HepG2 (cell line): Measurements from ENCODE around the gene ADRM1. TPM values are rescaled to one million over a fixed set of nuclear protein-coding genes. Genes with fewer than 3 reads are reported as not detected.

ENCODE experiments used
- ASH2L ChIP-seq: fragments of 300-600, 200-600 bp; sonication (generic); IDR thresholded peaks from 2 replicates; pipeline ENCODE4 v1.7.0; 2017; ENCODE audit warnings: low read depth, mild to moderate bottlenecking, moderate library complexity, mixed read lengths, low read length; ENCODE audit not compliant: insufficient read length
- FOXP1 ChIP-seq, 2 experiments: fragments of 450-650 bp in 1 of 2; IDR thresholded peaks; 2 replicates each; pipeline ENCODE4 v1.6.1; 2017 to 2018; ENCODE audit warnings: antibody characterized with exemption in 1 of 2
- GMEB2 ChIP-seq: IDR thresholded peaks from 2 replicates; pipeline ENCODE4 v1.6.1; 2016; ENCODE audit warnings: missing biosample characterization, missing genetic modification reagents, low read depth
- HCFC1 ChIP-seq: fragments of 150-350 bp; IDR thresholded peaks from 2 replicates; pipeline ENCODE4 v1.6.1; 2014; ENCODE audit warnings: low read depth, low read length
- ISL2 ChIP-seq: sonication (generic); formaldehyde crosslinking; IDR thresholded peaks from 2 replicates; pipeline ENCODE4 v1.5.0; 2020; ENCODE audit warnings: missing genetic modification reagents
- KLF12 ChIP-seq: sonication (generic); formaldehyde crosslinking; IDR thresholded peaks from 2 replicates; pipeline ENCODE4 v1.4.0; 2020; ENCODE audit warnings: missing genetic modification reagents, borderline replicate concordance
- NFRKB ChIP-seq: fragments of 450-650 bp; IDR thresholded peaks from 2 replicates; pipeline ENCODE4 v1.6.1; 2017
- SNAI1 ChIP-seq: sonication (generic); formaldehyde crosslinking; IDR thresholded peaks from 2 replicates; pipeline ENCODE4 v1.5.0; 2020; ENCODE audit warnings: mild to moderate bottlenecking, missing genetic modification reagents, borderline replicate concordance
- SOX6 ChIP-seq, 2 experiments: fragments of 450-650 bp in 1 of 2; sonication (generic) in 1 of 2; formaldehyde crosslinking in 1 of 2; IDR thresholded peaks; 2 replicates each; pipeline versions ENCODE4 v1.4.0 to v1.6.1; 2017 to 2020; ENCODE audit warnings: antibody characterized with exemption in 1 of 2, mild to moderate bottlenecking in 1 of 2, missing genetic modification reagents in 1 of 2
- ZNF138 ChIP-seq: sonication (generic); formaldehyde crosslinking; IDR thresholded peaks from 2 replicates; pipeline ENCODE4 v1.5.0; 2020; ENCODE audit warnings: mild to moderate bottlenecking, low read depth, missing genetic modification reagents
- ZNF557 ChIP-seq: sonication (generic); formaldehyde crosslinking; IDR thresholded peaks from 2 replicates; pipeline ENCODE4 v1.4.0; 2020; ENCODE audit warnings: missing genetic modification reagents
- ZNF703 ChIP-seq: sonication (generic); formaldehyde crosslinking; IDR thresholded peaks from 2 replicates; pipeline ENCODE4 v1.5.1; 2020; ENCODE audit warnings: missing genetic modification reagents, mild to moderate bottlenecking, moderate library complexity, borderline replicate concordance
- ZNF724P ChIP-seq: sonication (generic); formaldehyde crosslinking; IDR thresholded peaks from 2 replicates; pipeline ENCODE4 v1.8.0; 2022; ENCODE audit warnings: missing genetic modification reagents, borderline replicate concordance
- polyA plus RNA-seq, 8 experiments: library from polyadenylated mRNA; depleted of rRNA in 3 of 8; stranded (reverse) in 7 of 8; unstranded in 1 of 8; fragments of >200 nt; fragmentation: Illumina TruSeq in 4 of 8; extraction: Trizol in 4 of 8; gene quantifications; 2 replicates each; pipeline versions ENCODE4 v1.2.1 to v1.2.3, GENCODE V29; 2011 to 2016; ENCODE audit warnings: low read depth in 4 of 8, missing spikeins in 1 of 8, mixed read lengths in 1 of 8; ENCODE audit not compliant: insufficient read depth in 1 of 8
- total RNA-seq, 5 experiments: library from RNA; depleted of rRNA; stranded (reverse); fragments of >200 nt; fragmentation: Illumina TruSeq; extraction: Trizol; gene quantifications; 2 replicates each; pipeline ENCODE4 v1.2.3, GENCODE V29; 2016; ENCODE audit warnings: low read depth in 1 of 5
- TF ChIP-seq, protein P1 (sequence below): sonication (generic); formaldehyde crosslinking; IDR thresholded peaks from 2 replicates; pipeline ENCODE4 v1.5.0; 2020; ENCODE audit warnings: mild to moderate bottlenecking, missing genetic modification reagents
- TF ChIP-seq, protein P2 (sequence below): sonication (generic); formaldehyde crosslinking; IDR thresholded peaks from 2 replicates; pipeline ENCODE4 v1.4.0; 2020; ENCODE audit warnings: missing genetic modification reagents, mild to moderate bottlenecking, borderline replicate concordance
- TF ChIP-seq, protein P3 (sequence below): fragments of 450-650 bp; IDR thresholded peaks from 2 replicates; pipeline ENCODE4 v1.6.1; 2016
- TF ChIP-seq, protein P4 (sequence below): sonication (generic); IDR thresholded peaks from 2 replicates; pipeline ENCODE4 v1.6.1; 2016; ENCODE audit warnings: low read depth, borderline replicate concordance

Gene ADRM1
- total and polyA plus RNA-seq, 2 of the 13 experiments (the other 11 are each of a cell fraction or from before 2014, with no cell fraction given), result 92.9 to 154 TPM

GRCh38 chr20:62302341-62303061, at the start of gene ADRM1 (continued):
- TF ChIP-seq, protein P1, sequence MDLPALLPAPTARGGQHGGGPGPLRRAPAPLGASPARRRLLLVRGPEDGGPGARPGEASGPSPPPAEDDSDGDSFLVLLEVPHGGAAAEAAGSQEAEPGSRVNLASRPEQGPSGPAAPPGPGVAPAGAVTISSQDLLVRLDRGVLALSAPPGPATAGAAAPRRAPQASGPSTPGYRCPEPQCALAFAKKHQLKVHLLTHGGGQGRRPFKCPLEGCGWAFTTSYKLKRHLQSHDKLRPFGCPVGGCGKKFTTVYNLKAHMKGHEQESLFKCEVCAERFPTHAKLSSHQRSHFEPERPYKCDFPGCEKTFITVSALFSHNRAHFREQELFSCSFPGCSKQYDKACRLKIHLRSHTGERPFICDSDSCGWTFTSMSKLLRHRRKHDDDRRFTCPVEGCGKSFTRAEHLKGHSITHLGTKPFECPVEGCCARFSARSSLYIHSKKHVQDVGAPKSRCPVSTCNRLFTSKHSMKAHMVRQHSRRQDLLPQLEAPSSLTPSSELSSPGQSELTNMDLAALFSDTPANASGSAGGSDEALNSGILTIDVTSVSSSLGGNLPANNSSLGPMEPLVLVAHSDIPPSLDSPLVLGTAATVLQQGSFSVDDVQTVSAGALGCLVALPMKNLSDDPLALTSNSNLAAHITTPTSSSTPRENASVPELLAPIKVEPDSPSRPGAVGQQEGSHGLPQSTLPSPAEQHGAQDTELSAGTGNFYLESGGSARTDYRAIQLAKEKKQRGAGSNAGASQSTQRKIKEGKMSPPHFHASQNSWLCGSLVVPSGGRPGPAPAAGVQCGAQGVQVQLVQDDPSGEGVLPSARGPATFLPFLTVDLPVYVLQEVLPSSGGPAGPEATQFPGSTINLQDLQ (CRISPR knock-in tag), result no peak
- TF ChIP-seq ASH2L, result peak; percentile 37
- TF ChIP-seq SNAI1 (CRISPR knock-in tag), result no peak
- TF ChIP-seq ZNF557 (CRISPR knock-in tag), result no peak
- peak; percentile 90 for TF ChIP-seq ZNF724P (CRISPR knock-in tag)
- 0 out of 2 replicates have a peak, but pooled peaks have one; percentile 32 for TF ChIP-seq ZNF138 (CRISPR knock-in tag)
- peak; percentile 70; the same call in 1 of the 2 replicates for TF ChIP-seq GMEB2 (CRISPR knock-in tag)
- TF ChIP-seq FOXP1 (IDR thresholded peaks at IDR 0.05), result no peak
- TF ChIP-seq FOXP1 (CRISPR knock-in tag; IDR thresholded peaks at IDR 0.05), result peak; percentile 52; the same call in 1 of the 2 replicates
- TF ChIP-seq HCFC1, result peak; percentile 70
- TF ChIP-seq, protein P2, sequence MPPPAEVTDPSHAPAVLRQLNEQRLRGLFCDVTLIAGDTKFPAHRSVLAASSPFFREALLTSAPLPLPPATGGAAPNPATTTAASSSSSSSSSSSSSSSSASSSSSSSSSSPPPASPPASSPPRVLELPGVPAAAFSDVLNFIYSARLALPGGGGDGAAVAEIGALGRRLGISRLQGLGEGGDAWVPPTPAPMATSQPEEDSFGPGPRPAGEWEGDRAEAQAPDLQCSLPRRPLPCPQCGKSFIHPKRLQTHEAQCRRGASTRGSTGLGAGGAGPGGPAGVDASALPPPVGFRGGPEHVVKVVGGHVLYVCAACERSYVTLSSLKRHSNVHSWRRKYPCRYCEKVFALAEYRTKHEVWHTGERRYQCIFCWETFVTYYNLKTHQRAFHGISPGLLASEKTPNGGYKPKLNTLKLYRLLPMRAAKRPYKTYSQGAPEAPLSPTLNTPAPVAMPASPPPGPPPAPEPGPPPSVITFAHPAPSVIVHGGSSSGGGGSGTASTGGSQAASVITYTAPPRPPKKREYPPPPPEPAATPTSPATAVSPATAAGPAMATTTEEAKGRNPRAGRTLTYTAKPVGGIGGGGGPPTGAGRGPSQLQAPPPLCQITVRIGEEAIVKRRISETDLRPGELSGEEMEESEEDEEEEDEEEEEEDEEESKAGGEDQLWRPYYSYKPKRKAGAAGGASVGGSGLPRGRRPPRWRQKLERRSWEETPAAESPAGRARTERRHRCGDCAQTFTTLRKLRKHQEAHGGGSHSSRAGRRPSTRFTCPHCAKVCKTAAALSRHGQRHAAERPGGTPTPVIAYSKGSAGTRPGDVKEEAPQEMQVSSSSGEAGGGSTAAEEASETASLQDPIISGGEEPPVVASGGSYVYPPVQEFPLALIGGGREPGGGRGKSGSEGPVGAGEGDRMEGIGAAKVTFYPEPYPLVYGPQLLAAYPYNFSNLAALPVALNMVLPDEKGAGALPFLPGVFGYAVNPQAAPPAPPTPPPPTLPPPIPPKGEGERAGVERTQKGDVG (CRISPR knock-in tag), result peak; percentile 56
- TF ChIP-seq, protein P3, sequence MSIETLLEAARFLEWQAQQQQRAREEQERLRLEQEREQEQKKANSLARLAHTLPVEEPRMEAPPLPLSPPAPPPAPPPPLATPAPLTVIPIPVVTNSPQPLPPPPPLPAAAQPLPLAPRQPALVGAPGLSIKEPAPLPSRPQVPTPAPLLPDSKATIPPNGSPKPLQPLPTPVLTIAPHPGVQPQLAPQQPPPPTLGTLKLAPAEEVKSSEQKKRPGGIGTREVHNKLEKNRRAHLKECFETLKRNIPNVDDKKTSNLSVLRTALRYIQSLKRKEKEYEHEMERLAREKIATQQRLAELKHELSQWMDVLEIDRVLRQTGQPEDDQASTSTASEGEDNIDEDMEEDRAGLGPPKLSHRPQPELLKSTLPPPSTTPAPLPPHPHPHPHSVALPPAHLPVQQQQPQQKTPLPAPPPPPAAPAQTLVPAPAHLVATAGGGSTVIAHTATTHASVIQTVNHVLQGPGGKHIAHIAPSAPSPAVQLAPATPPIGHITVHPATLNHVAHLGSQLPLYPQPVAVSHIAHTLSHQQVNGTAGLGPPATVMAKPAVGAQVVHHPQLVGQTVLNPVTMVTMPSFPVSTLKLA, result peak; percentile 53
- no peak for TF ChIP-seq NFRKB
- peak; percentile 46; the same call in 1 of the 2 replicates for TF ChIP-seq KLF12 (CRISPR knock-in tag)
- no peak; the same call in 1 of the 2 replicates for TF ChIP-seq ZNF703
- TF ChIP-seq, protein P4, sequence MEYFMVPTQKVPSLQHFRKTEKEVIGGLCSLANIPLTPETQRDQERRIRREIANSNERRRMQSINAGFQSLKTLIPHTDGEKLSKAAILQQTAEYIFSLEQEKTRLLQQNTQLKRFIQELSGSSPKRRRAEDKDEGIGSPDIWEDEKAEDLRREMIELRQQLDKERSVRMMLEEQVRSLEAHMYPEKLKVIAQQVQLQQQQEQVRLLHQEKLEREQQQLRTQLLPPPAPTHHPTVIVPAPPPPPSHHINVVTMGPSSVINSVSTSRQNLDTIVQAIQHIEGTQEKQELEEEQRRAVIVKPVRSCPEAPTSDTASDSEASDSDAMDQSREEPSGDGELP, result peak; percentile 51; the same call in 1 of the 2 replicates
- peak; percentile 84 for TF ChIP-seq ISL2 (CRISPR knock-in tag)
- no peak for TF ChIP-seq SOX6 (IDR thresholded peaks at IDR 0.05)
- peak; percentile 70 for TF ChIP-seq SOX6 (CRISPR knock-in tag; IDR thresholded peaks at IDR 0.05)
